UCSD-AML1 (cell line): ENCODE data around the gene JPH4.
"Not testable (repeated sequence)": the region's sequence is repeated elsewhere in the genome, so short reads cannot be mapped to it uniquely, and the experiment has no call there.

Source experiments
- DNase-seq: peaks from one replicate; lab custom pipeline; 2025; ENCODE audit not compliant: unreplicated experiment; lab: John Stamatoyannopoulos, UW

The JPH4 gene

DNA sequence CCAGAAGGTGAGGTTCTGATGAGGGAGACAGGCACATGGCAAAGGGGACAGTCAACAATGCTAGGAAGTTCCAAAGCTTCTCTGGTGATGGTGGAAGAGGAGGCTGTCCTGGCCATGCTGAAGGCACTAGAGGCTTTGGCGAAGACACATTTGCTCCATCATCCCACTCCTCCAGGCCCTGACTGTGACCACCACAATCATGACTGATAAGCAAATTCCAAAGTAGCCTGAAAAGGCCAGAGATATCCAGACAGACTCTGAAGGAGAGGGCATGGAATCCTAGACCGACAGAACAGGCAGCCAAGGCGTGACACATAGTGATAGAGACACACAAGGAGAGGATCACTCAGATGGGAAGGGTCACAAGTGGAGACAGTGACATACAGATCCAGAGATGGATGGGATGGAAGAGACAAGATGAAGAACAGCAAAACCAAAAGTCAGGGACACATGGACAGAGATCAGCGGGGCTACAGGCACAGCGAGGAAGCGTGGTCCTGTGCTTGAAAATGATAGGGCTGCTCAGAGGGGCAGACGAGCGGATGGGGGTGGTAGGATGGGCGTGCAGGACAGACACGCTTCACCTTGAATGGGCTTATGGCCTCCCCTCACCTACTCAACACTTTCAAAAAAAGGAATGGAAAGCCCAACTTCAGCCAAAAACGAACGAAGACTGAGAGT is 28.3 kb downstream of the JPH4 start:
- DNase-seq = no peak

GRCh38 chr14:23548351-23549318 is 30.0 kb downstream of the JPH4 start:
- no peak for DNase-seq

DNA sequence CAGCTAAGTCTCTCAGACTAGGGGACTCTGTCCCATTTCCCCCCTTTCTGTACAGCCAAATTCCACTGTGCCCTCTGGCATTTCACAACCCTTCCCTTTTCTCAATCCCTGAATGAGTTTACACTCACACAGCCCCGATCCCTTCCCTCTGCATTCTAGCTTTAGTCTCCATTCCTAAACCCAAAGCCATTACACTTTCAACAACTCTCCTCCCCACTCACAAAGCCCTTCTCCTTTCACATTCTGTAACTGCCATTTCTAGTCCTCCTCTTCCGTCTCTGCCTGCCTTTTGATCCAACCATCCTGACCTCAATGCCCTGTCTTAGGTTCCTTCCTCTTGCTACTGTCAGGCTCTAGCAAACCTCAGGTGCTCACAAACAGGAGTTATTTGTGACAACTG is 30.7 kb downstream of the JPH4 start:
- no peak for DNase-seq

DNA sequence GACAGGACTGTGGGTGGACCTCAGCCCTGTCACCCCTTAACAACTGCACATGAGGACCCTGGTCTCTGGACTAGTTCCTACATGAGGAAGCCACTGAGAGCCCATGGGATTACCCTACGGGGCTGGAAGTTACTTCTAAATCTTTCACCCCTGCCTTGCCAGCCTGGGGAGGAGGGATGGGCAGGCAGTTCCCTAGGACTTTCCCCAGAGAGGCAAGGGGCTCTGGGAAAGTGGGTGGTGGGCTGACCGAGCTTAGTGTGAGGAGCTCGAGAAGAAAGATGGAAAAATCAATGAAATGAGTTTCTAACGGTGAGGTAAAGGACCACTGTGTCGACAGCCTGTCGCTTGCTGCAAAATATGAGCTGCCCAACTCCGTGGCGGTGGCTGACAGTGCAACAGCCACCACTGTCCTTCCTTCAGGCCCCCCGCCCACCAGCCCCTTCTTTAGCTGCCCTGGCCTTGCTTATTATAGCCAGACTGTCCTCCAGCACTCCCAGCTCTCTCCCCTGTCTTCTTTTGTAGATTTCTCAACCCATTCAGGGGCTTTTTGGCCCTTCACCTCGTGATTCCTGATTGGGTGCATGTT is 32.0 kb downstream of the JPH4 start:
- DNase-seq = no peak

DNA sequence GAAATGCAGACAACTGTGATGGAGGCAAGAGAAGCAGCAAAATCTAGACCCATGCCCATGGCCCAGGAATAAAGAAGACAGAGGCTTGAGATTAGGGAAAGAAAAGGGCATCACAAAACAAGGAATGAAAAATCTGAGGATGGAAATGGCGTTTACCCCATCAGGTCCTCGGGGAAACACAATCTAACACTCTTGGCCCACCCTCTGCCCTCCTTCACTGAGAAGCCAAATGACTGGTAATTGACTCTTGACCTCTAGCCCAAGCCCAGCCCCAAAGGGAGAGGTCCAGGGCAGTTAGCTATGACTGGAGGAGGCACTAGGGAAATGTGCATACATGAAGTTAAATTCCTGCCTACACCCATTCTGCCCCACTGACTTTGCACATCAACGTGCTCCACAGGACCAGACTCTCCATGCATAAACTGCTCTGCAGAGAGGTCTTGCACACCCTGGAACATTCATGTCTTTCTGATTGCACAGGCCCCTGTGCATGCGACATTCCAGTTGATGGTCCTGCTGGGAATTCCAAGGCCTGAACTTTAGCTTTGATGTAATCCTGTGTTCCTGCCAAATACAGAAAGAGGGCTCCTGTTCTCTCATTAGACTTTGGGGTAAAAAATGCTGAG is 32.7 kb downstream of the JPH4 start:
- no peak for DNase-seq

GRCh38 chr14:23544511-23545447 is 33.8 kb downstream of the JPH4 start:
- DNase-seq = no peak

DNA sequence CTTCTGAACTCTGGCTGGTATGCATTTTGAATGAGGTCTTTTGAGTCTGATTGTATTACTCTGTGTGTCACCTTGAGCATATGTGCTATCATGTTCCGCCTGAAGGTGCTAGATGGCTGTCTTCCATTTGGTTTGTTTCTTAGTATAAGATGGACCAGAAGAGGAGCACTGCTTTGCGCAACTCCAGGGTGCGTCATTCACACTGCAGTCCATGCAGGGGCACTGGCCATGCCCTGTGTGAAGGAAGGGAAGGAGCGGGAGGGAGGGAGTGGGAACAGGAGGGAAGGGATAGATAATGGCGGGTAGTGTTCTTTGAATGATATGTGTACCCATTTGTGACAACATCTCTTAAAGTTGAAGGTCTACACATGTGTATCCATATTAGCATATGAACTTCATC is 35.2 kb downstream of the JPH4 start:
- DNase-seq = no peak

DNA sequence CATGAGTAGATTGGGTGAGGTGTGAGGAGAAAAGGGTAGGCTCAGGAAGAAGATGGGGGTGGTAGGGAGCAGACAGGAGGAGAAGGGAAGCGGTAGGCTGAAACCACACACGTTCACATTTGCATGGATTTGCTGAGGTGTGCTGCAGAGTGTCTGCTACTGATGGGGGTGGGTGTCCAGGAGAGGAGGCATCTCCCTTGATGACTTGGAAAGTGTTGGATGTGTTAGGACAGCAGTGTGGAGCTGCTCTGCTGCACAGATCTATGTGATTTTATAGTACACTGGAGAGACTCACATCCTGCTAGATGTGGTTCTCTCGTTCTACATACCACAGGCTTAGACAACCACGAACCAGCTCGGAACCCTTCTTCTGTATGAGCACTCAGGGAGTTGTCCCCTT is 36.3 kb downstream of the JPH4 start:
- DNase-seq = no peak

- no peak for DNase-seq
Measured at GRCh38 chr14:23540141-23540469, 38.5 kb downstream of the JPH4 start.

GRCh38 chr14:23539248-23540140 is 39.1 kb downstream of the JPH4 start:
- no peak for DNase-seq

GRCh38 chr14:23538785-23539184 is 39.8 kb downstream of the JPH4 start:
- no peak for DNase-seq

DNA sequence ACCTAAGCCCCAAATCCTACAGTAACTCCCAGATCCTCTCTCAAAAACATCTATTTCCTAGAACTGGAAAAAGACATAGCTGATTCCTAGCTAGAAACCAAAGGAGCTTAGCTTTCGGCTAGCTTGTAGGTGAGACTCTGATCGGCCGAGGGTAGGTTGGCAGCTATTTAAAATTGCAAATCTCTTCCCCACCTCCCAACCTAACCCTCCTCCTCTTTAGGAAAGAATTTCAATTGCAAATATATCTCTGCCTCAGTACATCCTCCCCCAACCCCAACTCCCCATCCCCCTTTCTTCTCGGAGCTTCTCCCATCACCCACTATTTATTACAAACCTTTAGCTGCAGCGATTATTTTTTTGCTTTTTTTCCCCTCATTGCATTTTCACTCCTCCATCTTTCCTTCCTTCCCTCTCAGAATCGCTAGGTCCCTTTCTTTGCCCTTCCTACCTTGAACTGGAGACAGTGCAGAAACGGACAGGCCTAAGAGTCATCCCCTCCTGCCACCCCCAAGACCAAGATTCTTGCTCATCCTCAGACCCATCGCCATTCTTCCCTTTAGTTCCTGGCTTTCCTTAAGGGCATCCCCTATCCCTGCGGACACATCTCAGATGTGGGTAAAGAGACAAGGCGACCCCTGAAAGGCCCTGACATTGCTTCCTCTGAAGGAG is 40.4 kb downstream of the JPH4 start:
- DNase-seq = no peak

DNA sequence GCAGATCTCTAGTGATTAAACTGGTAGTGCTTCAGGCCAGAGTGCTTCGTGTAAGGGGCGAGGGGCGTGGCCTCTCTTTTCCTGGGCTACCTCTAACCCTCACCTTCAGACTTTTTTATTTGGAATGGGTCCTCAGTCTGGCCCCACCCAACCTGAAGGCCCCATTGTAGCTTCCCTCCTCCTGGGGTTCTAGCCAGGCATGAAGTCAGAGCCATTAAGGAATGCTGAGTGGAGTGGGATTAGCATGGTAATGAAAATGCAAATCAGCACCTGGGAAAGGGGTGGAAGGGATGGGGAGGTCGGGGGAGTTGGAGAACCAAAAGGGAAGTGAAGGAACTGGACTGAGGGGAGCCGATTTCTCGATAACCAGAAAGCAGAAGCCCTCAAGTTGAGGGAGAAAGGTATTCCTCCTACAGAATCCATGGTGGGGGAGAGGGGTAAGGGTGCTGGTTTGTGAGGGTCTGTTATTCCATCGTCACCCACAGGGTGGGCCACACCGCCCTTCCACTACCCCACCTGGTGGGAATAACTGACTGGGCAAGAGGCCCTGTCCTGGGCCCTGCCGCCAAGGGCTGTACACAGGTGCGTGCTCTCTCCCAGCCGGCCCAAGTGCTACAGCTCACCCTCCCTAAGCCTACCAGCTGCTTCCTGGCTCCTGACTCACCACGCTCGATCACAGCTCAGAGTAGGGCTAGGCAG is 41.1 kb downstream of the JPH4 start:
- DNase-seq = peak; percentile 26

DNA sequence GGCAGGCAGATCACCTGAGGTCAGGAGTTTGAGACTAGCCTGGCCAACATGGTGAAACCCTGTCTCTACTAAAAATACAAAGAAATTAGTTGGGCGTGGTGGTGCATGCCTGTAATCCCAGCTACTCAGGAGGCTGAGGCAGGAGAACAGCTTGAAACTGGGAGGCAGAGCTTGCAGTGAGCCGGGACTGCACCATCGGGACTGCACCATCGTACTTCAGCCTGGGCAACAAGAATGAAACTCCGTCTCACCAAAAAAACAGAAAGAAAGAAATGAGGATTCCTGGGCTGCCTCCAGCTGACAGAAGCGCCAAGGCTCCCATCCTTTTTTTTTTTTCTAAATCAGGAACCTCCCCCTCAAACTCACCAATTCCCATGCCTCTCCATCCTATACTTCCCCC is 41.7 kb downstream of the JPH4 start:
- DNase-seq = not testable (repeated sequence)

DNA sequence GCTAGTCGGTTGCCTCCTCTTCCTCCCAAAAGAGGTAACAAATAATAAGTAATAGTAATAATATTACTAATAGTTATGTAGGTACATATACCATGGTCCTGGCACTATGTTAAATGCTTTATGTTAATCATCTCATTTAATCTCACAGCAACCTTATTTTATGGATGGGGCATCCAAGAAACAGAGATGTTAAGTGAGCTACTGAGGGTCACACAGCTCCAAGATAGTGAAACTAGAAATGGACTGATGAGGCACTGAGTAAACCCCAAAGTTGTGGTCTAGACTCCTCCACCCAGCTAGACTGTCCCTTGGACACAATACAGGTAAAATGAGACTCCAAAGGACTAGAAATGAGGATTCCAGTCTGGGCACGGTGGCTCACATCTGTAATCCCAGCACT is 42.1 kb downstream of the JPH4 start:
- no peak for DNase-seq

- DNase-seq = no peak
Measured at GRCh38 chr14:23535943-23536342, 42.6 kb downstream of the JPH4 start.

DNA sequence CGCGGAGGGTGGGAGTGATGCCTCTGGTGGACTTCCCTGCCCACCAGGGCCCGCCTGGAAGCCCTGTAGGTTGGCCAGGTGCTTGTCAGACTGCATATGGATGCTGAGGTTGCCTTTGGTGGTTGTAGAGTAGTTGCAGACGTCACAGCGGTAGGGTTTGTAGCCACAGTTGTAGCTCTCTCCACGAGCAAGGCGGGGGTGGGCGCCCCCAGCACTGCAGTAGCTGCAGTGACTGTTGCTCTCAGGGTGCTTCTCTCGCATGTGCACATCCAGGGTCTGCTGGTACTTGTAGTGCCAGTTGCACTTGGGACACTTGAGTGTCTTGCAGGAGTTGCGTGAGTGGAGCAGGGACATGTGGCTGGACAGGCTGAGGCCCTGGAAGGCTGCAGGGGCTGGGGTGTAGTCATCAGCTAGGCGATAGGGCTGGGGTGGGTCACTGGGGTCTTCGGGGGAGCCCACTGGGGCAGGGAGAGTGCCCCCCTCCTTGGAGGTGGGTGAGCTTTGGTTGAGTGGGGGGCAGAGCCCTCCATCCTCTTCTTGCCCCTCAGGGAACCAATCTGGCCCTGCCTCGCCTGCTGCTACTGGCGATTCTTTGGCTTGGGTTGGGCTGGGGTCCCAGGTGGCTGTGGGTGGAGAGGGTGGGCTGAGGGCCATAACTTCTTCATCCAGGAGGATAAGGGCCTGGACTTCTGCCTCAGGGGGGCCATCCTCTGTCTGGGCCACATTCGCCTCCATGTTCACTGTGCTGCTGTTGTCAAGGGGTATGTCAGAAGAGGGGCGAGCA is 44.7 kb downstream of the JPH4 start:
- no peak for DNase-seq

DNA sequence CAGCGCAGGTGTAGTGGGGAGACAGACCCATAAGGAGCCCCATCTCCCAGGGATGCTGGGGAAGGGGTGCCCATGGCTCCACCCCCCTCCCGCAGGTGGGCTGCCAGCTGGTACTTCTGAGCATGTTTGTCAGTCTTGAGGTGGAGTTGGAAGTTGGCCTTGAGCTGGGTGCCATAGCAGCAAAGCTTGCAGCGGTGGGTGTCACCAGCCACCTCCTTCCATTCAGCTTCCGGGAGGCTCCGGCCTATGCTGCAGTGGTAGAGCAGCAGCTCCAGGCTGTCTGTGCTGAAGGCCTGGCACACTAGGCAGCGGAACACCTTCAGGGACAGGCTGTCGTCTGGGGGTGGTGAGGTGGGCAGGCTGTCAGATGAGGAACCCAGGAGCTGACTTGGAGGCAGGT is 45.9 kb downstream of the JPH4 start:
- DNase-seq = no peak
